ENCODE measurements around the gene ITGAV. TPM values are rescaled to one million over a fixed set of nuclear protein-coding genes. Genes with fewer than 3 reads are reported as not detected.
A peak's percentile ranks its signal among the peaks of the same experiment; 100 is the strongest.

The ITGAV gene
- total RNA-seq, 1 donor from 2014 or later: 139 TPM

- ATAC-seq (no peak), DNase-seq (ENCODE audit: missing footprints) (no peak)
- intact Hi-C loops (cut with DNase I): no loop called here
Observed at GRCh38 chr2:186641132-186641806, 51.4 kb downstream of the ITGAV start.

DNA sequence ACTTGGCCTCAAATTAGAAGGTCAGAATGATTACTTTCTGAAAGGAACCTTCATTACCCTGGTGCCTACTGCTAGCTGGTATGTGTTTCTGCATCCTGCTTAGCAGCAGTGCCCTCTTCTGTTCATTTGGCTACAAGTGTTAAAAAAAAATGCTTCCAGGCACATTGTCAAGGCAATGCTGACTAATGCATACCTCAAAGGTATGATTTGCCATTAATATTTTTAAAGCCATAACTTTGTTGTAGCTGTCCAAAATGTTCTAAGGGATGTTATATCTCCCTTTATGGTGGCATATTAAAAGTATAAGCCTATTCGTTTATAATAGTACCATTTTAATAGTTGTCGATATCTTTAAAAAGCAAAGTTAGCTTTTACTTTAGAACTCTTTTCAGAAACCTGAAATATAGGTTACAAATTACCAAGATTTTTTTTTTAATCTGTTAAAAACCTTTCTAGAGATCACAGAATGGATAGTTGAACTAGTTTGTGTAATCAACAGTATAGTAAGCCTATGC lies 52.0 kb downstream of the ITGAV start:
- ATAC-seq: peak; percentile 80
- intact Hi-C loops (cut with DNase I): loop anchor here (1.0 kb wide), 1 partner anchor 138 kb away; no protein-coding TSS in a partner anchor
- no peak for DNase-seq (ENCODE audit: missing footprints)

GRCh38 chr2:186644791-186645190 lies 54.9 kb downstream of the ITGAV start:
- DNase-seq (ENCODE audit: missing footprints): no peak
- no peak for ATAC-seq
- intact Hi-C loops (cut with DNase I): no loop called here

- intact Hi-C loops (cut with DNase I): no loop called here
- DNase-seq (ENCODE audit: missing footprints): no peak
- ATAC-seq: no peak
Observed at GRCh38 chr2:186645999-186646398, 56.1 kb downstream of the ITGAV start.

- no peak for ATAC-seq
Observed at GRCh38 chr2:186648130-186648529, 58.3 kb downstream of the ITGAV start.

DNA sequence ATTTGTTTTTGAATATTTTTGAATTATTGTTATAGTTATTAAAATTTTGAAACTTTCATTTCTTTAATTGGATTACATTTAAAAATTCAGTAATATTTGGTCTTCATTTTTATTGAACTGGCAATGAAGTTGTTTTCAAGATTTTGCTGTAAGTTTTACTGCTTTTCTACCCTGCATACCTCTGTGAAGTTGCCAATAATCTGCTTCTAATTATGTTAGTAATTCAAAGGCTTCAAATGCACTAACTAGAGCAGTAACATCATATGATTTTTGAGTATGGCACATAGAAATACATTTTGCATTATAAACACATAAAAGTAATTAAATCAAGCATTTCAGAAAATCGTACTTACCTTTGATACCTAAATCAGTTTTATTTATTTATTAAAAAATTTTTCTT lies 63.7 kb downstream of the ITGAV start:
- DNase-seq (ENCODE audit: missing footprints) (no peak), ATAC-seq (no peak)
- intact Hi-C loops (cut with DNase I): no loop called here

More at GRCh38 chr2:186648130-186648529, 58.3 kb downstream of the ITGAV start:
- DNase-seq (ENCODE audit: missing footprints): no peak
- intact Hi-C loops (cut with DNase I): no loop called here

- ATAC-seq (no peak), DNase-seq (ENCODE audit: missing footprints) (no peak)
- intact Hi-C loops (cut with DNase I): no loop called here
Observed at GRCh38 chr2:186659383-186659782, 69.5 kb downstream of the ITGAV start.

- intact Hi-C loops (cut with DNase I): no loop called here
- DNase-seq (ENCODE audit: missing footprints) (no peak), ATAC-seq (no peak)
Observed at GRCh38 chr2:186664385-186665043, 74.7 kb downstream of the ITGAV start.

DNA sequence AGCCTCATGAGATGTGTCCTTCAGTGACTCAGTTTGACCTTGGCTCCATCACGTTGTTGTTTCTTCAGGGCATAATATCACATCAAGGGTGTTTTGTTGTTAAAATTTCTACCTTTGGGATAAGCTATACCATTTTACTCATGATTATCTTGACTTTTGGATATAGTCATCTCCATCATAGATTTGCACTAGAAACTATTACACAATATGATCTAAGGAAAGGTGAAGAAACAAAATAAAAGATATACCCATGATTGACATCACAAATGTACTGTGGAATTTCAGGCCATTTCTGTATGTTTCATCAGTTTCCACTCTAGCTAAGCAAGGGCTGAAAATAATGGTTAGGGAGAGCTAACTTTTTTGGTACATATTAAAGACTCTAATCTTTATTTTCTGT lies 79.3 kb downstream of the ITGAV start:
- intact Hi-C loops (cut with DNase I): no loop called here
- ATAC-seq (no peak), DNase-seq (ENCODE audit: missing footprints) (no peak)

DNA sequence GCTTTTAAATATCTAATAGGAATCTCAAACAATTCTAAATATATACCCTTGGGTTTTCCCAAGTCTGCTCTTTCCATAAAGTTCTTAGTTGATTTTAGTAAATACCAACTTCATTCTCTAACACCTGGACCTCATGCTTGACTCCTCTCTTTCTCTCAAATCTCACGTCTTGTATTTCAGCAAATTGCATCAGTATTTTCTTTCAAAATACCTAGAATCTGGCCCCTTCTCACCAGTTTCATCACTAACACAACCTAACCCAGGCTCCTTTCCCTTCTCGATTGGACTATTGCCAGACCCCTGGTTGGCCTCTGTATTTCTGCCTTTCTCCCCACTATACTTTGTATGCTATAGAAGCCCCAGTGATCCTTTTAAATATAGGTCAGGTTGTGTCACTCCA lies 81.0 kb downstream of the ITGAV start:
- no peak for ATAC-seq
- DNase-seq (ENCODE audit: missing footprints): no peak
- intact Hi-C loops (cut with DNase I): no loop called here

GRCh38 chr2:186675380-186675779 lies 85.5 kb downstream of the ITGAV start:
- intact Hi-C loops (cut with DNase I): no loop called here
- no peak for ATAC-seq

DNA sequence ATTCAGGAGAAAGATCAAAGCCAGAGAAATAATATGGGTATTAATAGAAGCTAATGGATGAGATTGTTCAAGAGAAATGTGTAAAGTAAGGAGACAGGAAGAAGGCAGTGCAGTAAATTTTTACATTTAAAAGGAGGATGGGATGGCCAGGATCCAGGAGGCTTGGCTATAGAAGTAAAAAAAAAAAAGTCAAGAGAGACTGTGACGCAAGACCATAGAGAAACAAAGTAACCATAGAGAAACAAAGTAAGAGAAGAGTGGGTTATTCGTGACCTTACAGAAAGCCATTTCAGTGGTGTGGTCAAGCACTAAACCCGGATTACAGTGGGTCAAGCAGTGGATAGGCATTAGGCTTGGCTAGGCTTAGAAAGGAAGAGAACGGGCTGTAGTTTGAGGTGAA lies 93.5 kb downstream of the ITGAV start:
- ATAC-seq (no peak), DNase-seq (ENCODE audit: missing footprints) (no peak)
- intact Hi-C loops (cut with DNase I): no loop called here

More at GRCh38 chr2:186675380-186675779, 85.5 kb downstream of the ITGAV start:
- no peak for DNase-seq (ENCODE audit: missing footprints)

- intact Hi-C loops (cut with DNase I): no loop called here
- DNase-seq (ENCODE audit: missing footprints) (no peak), ATAC-seq (no peak)
Observed at GRCh38 chr2:186687807-186688211, 98.0 kb downstream of the ITGAV start.

- intact Hi-C loops (cut with DNase I): no loop called here
- DNase-seq (ENCODE audit: missing footprints) (no peak), ATAC-seq (no peak)
Observed at GRCh38 chr2:186688813-186689212, 99.0 kb downstream of the ITGAV start.

- no peak for DNase-seq (ENCODE audit: missing footprints)
- intact Hi-C loops (cut with DNase I): no loop called here
- no peak for ATAC-seq
Observed at GRCh38 chr2:186690786-186691185, 100.9 kb downstream of the ITGAV start.

DNA sequence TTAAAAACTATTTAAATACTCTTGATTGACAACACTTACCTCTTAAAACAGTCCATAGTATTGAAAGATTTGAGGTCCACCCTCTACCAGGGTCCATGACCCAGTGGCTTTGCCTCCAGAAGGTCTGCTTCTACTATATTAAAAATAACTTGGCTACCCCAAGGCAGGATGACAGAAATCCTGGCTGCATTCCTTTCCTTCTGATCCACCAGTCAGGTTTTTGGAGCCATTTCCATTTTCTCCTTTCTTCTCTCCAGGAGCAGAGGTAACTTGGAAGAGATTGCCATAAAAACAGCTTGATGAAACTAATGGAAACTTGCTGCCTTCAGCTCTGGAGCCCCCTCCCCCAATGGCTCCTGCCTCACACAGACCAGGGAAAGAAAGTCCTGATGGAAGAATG lies 101.4 kb downstream of the ITGAV start:
- ATAC-seq (no peak), DNase-seq (ENCODE audit: missing footprints) (no peak)
- intact Hi-C loops (cut with DNase I): no loop called here

DNA sequence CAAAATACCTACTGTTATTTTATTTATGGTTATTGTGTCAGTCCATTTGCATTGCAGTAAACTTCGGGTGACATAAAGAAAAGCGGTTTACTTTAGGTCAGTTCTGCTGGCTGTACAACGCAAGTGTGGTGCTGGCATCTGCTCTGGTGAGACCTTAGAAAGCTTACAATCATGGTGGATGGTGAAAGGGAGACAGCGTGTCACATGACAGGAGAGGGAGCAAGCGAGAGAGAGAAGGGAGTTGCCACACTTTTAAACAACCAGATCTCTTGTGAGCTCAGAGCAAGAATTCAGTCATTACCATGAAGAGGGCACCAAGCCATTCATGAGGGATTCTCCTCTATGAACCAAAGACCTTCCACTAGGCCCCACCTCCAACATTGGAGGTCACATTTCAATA lies 102.0 kb downstream of the ITGAV start:
- intact Hi-C loops (cut with DNase I): no loop called here
- ATAC-seq (no peak), DNase-seq (ENCODE audit: missing footprints) (no peak)

DNA sequence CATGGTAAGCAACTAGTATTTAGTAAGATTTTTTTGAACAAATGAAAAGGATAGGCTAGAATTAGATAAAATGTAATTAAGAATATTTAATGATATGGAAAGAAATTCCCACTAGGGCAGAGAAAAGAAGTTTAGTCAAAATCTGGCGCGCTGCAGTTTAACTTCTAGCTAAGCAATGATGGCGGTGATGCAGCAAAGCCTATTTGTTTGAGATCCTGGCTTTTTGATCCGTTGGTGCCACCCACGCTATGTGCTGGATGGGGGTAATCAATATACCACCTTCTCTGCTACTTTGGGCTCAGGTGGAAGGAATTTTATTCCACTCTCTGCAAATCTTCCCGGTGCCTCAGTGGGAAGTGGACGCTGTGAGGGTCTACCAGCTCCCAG lies 103.6 kb downstream of the ITGAV start:
- DNase-seq (ENCODE audit: missing footprints) (no peak), ATAC-seq (no peak)
- intact Hi-C loops (cut with DNase I): no loop called here

GRCh38 chr2:186695081-186695756 lies 105.4 kb downstream of the ITGAV start:
- ATAC-seq (peak; percentile 6), DNase-seq (ENCODE audit: missing footprints) (no peak)
- intact Hi-C loops (cut with DNase I): no loop called here

- ATAC-seq: no peak
Observed at GRCh38 chr2:186696290-186696689, 106.4 kb downstream of the ITGAV start.

More at GRCh38 chr2:186696290-186696689, 106.4 kb downstream of the ITGAV start:
- no peak for DNase-seq (ENCODE audit: missing footprints)
- intact Hi-C loops (cut with DNase I): no loop called here

Data from Right ventricle myocardium inferior (tissue), 1 donor.